Measurements from ENCODE around the gene ZBTB46.

- no peak for TF ChIP-seq CTCF (IDR thresholded peaks at IDR 0.05; ENCODE audit: low read depth, low read length)
- no peak for TF ChIP-seq EZH2phosphoT487 (IDR thresholded peaks at IDR 0.05; ENCODE audit: low read depth)
These were observed 49.9 kb downstream of the ZBTB46 start for GRCh38 chr20:63781181-63781580.
